Measurements from ENCODE around the gene TMEM229B. TPM values are rescaled to one million over a fixed set of nuclear protein-coding genes. Genes with fewer than 3 reads are reported as not detected.

Gene TMEM229B
- polyA plus RNA-seq, 2 of the 4 experiments (the other 2 are of a cell fraction) = 0.19 to 0.31 TPM

DNA sequence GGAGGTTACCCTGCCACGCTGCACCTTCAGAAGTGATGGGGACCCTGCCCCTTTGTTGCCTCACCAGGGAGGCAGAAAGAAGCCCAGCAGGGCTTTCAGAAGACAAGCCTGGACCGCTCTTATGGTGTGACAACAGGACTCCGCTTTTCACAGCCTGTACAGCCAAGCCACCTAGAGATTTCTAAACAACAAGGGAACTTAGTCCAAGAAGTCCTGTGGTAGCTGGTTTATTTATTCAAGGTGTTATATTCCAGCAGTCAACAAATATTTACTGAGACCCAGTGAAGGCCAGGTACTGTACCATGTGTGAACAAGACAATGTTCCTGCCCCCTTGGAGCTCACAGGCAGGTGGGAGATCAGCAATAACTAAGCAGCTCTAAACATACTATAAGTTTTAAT is 4.0 kb upstream of the TMEM229B start (continued):
- TF ChIP-seq, protein P1, sequence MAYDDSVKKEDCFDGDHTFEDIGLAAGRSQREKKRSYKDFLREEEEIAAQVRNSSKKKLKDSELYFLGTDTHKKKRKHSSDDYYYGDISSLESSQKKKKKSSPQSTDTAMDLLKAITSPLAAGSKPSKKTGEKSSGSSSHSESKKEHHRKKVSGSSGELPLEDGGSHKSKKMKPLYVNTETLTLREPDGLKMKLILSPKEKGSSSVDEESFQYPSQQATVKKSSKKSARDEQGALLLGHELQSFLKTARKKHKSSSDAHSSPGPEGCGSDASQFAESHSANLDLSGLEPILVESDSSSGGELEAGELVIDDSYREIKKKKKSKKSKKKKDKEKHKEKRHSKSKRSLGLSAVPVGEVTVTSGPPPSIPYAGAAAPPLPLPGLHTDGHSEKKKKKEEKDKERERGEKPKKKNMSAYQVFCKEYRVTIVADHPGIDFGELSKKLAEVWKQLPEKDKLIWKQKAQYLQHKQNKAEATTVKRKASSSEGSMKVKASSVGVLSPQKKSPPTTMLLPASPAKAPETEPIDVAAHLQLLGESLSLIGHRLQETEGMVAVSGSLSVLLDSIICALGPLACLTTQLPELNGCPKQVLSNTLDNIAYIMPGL (CRISPR knock-in tag; IDR thresholded peaks at IDR 0.05; ENCODE audit: borderline replicate concordance) = no peak
- no peak for TF ChIP-seq NFE2L2 (conservative IDR thresholded peaks at IDR 0.05; ENCODE audit: low read length)
- TF ChIP-seq NPAS2 (CRISPR knock-in tag; IDR thresholded peaks at IDR 0.05; ENCODE audit: borderline replicate concordance) = no peak
- no peak for TF ChIP-seq JUNB (IDR thresholded peaks at IDR 0.05)
- TF ChIP-seq ZNF302 (CRISPR knock-in tag; IDR thresholded peaks at IDR 0.05) = no peak

DNA sequence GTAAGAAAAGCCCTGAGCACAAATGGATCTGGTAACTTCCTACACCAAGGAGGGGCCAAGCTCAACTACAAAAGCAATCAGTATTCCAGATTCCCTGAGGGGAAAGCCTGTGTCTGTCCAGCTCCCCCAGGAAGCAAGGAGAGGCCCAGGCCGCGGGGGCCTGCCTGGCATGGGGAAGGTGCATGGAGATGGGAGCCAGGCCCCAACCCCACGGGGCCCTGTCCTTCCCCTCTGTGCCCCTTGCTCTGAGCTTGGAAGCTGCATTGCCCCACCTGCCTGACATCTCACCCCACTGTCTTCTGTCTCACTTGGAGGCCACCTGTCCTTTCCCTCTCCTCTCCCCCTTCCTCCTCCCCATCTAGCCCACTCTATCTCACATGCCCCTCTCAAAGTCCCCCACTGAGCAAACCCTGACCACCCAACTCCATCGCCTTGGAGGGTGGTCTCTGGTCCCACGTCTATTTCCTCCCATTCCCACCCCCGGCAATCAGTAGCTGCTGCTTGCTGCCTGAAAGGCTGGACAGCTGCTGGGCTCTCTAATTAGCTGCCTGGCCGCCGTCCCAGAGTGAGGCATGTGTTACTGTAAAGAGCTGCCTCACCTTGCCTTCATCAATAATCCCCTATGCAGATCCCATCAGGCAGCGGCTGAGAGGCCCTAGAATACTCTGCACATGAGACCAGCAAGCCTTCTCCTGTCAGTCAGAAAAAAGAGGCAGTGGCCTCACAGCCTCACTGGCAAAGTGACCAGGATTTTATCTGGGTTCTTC is 3.4 kb upstream of the TMEM229B start:
- ATAC-seq (no peak), FAIRE-seq (no peak), DNase-seq (ENCODE audit: low read depth in 1 of 2, low spot score in 1 of 2) (no peak)
- CTCF ChIA-PET = interaction anchor here (0.8 to 2.2 kb wide), 9 partner anchors 9 to 92 kb away, joined by 3 to 6 read pairs (median 4); no protein-coding TSS in a partner anchor
- Histone ChIP-seq H3K27ac (no peak overlapping the region), H3K4me2 (no peak overlapping the region), H3K4me1 (no peaks in the 10 kb centered on the region), H3K9me3 (peaks cover 10% of the 10 kb centered on the region; the same call in 1 of the 3 replicates), H3K4me3 (no peak overlapping the region)
- POLR2A ChIA-PET = no interaction called here
- 50% methylated on average over 9 of the region's 9 CpGs for WGBS (ENCODE audit: missing lambda C conversion rate)
- TF ChIP-seq CHD2 (IDR thresholded peaks at IDR 0.05; ENCODE audit: low read length, partially characterized antibody) = no peak
- no peak for TF ChIP-seq ZC3H11A (IDR thresholded peaks at IDR 0.05)
- TF ChIP-seq, protein P2, sequence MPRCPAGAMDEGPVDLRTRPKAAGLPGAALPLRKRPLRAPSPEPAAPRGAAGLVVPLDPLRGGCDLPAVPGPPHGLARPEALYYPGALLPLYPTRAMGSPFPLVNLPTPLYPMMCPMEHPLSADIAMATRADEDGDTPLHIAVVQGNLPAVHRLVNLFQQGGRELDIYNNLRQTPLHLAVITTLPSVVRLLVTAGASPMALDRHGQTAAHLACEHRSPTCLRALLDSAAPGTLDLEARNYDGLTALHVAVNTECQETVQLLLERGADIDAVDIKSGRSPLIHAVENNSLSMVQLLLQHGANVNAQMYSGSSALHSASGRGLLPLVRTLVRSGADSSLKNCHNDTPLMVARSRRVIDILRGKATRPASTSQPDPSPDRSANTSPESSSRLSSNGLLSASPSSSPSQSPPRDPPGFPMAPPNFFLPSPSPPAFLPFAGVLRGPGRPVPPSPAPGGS (IDR thresholded peaks at IDR 0.05) = no peak
- TF ChIP-seq EHF (CRISPR knock-in tag; IDR thresholded peaks at IDR 0.05) = no peak
- TF ChIP-seq, protein P3, sequence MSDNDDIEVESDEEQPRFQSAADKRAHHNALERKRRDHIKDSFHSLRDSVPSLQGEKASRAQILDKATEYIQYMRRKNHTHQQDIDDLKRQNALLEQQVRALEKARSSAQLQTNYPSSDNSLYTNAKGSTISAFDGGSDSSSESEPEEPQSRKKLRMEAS (IDR thresholded peaks at IDR 0.05) = no peak
- TF ChIP-seq, protein P4, sequence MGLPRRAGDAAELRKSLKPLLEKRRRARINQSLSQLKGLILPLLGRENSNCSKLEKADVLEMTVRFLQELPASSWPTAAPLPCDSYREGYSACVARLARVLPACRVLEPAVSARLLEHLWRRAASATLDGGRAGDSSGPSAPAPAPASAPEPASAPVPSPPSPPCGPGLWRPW (IDR thresholded peaks at IDR 0.05) = no peak
- TF ChIP-seq FOSL2 (IDR thresholded peaks at IDR 0.05) = no peak
- TF ChIP-seq FOSL2 (CRISPR knock-in tag; IDR thresholded peaks at IDR 0.05) = no peak
- TF ChIP-seq POLR2AphosphoS2 (conservative IDR thresholded peaks at IDR 0.05; ENCODE audit: low read length) = no peak
- no peak for TF ChIP-seq NPAS2 (CRISPR knock-in tag; IDR thresholded peaks at IDR 0.05; ENCODE audit: borderline replicate concordance)
- TF ChIP-seq TFCP2L1 (CRISPR knock-in tag; IDR thresholded peaks at IDR 0.05) = no peak
- no peak for TF ChIP-seq JUNB (IDR thresholded peaks at IDR 0.05)
- no peak for TF ChIP-seq NFE2L2 (conservative IDR thresholded peaks at IDR 0.05; ENCODE audit: low read length)
- TF ChIP-seq RFX5 (IDR thresholded peaks at IDR 0.05) = no peak
- TF ChIP-seq POLR2A (IDR thresholded peaks at IDR 0.05; ENCODE audit: low read length) = no peak
- TF ChIP-seq ESRRA (IDR thresholded peaks at IDR 0.05; ENCODE audit: borderline replicate concordance, low read length) = no peak
- no peak for TF ChIP-seq ZSCAN20 (CRISPR knock-in tag; IDR thresholded peaks at IDR 0.05)
- TF ChIP-seq CBX2 (IDR thresholded peaks at IDR 0.05; ENCODE audit: borderline replicate concordance, low read depth) = no peak
- TF ChIP-seq, protein P1 (CRISPR knock-in tag; IDR thresholded peaks at IDR 0.05; ENCODE audit: borderline replicate concordance) = no peak
- TF ChIP-seq HOXA7 (CRISPR knock-in tag; IDR thresholded peaks at IDR 0.05) = no peak

Data from A549 (cell line).